GM18519 (cell line): ENCODE results near the gene COL1A1.

ENCODE experiments used
- ATAC-seq: cut with Tn5 transposase; IDR thresholded peaks from one replicate; pipeline ENCODE4 v1.9.1; 2021; ENCODE audit warnings: mild to moderate bottlenecking, moderate library complexity; ENCODE audit not compliant: unreplicated experiment, low FRiP score

Gene COL1A1

GRCh38 chr17:50161911-50162288 is 39.5 kb downstream of the COL1A1 start:
- no peak for ATAC-seq

DNA sequence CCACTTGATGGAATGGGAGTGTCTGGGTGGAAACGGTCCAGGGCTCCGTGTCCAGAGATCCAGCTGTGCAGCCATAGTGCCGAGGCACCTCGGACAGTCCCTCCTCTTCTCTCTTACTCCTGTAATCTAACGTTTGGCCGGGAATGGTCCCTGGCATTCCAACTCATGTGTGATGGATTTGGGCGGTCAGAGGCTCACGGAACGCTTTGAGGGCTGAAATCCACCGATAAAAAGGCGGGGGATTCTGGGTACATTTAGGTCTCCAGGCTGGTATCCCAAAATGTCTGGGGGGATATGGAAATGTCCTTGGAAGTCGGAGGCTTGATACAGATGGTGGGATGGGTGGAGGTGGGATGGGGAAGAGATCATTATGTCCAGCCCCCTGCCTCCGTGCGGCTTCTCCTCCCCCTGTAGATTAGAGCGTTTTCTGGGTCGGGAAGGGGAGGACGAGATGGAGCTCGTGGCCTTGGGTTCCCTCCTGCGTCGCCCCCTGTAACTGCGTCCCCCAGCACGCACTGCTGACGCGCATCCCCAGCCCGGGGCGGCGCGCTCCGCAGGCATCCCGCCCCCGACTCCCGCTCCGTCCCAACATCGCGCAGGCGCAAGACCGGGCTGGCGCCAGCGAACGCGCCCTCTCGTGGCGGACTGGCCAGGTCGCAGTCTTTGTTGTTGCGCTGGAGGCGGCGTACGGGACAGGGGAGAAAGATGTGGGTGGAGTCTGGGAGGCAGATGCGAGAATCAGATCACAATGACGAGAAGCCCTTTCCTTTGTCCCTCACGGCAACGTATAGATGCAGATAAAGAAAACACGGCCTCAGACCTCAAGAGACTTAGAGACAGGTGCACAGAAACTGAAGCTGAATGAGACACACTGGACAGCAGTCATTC is 40.2 kb downstream of the COL1A1 start:
- peak; percentile 70 for ATAC-seq

DNA sequence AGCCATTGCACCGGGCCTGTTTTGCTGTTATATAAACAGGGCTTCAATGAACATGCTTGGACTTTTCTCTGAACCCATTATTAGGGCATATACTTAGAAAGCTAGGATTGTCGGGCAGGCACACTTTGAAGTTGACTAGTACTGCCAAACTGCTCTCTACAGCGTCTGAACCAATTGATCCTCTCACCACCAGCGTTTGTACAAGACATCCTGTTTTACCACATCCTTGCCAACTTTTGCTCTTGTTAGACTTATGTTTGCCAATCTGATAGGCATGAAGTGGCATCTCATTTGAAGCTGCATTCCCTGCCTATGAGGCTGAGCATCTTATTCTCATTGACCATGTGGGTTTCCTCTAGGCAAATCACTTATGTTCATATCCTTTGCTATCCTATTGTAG is 43.5 kb downstream of the COL1A1 start:
- ATAC-seq, result no peak

- no peak for ATAC-seq
These were observed 46.2 kb downstream of the COL1A1 start for GRCh38 chr17:50155115-50155819.

DNA sequence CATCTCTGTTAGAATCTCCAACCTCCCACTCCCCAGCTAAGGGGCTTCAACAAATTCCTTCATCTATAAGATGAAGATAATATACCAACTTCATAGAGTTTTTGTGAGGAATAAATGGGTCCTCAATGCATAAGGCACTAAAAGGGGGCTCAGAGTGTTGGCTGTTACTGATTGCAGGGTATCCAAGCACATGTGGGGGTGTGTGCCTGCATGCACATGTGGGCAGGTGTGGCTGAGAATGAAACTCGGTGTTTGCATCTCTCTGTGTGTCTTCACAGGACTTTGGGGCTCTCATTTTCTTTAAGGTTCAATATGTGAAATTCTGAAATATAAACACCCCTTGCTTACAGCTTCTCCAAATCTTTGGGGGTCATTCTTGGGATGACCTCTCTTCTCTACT is 46.8 kb downstream of the COL1A1 start:
- ATAC-seq, result no peak

DNA sequence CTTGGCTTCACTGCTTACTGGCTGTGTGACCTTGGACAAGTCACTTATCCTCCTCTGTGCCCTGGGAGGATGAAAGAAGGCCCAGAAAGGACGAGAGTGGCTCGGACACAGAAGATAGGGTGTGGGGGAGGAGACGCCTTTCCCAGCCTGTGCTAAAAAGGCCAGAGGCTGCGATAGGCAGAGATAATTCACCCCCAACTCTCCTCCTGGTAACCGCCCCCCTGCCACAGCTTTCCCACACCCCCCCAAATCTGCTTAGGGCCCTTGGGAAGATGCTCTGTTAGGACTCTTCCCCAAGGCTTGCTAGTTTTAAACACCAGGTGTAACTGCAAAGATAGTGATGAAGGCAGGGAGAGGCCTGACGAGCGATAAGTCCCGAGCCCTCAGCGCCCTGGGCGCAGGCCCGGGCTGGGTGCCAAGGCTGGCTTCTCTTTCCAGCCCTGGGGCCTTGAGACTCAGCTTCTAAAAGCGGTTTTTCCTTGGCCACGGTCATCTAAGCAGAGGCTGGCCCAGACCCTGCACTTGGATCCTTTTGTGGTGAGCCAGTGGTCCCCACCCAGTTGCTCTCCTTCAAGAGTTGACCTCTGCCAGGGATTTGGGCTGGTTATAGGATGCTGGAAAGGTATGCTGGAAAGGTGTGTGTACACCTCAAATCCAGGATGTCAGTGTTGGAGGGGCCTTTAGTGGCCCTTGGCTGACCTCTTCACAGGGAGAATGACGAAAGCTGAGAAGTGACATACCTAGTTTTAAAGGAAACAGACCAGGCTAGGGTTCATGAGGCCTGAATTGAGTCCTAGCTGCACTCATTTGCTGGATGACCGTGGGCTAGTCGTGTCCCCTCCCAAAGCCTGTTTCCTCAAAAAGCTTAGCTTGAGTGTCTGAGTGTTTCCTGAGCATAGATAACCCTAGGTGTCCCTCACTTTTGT is 47.5 kb downstream of the COL1A1 start:
- ATAC-seq, result no peak

DNA sequence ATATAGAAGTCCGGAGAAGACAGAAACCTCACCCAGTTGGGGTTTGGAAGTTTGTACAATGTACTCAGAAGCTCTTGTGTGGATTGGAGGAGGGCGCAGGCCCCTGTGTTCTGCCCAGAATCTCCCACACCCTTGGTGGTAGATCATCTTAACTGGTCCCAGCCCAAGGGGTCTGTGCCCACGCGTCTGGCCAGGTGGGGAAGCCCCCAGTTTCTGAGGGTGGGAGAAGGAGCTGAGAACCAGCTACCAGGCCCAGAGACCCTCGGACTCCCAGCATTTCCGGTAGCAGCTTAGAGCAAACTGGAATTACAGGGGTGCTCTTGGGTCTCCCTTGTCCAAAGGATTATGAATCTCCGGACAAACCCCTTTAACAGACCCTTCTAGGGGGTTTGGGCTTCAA is 48.7 kb downstream of the COL1A1 start:
- ATAC-seq, result no peak

DNA sequence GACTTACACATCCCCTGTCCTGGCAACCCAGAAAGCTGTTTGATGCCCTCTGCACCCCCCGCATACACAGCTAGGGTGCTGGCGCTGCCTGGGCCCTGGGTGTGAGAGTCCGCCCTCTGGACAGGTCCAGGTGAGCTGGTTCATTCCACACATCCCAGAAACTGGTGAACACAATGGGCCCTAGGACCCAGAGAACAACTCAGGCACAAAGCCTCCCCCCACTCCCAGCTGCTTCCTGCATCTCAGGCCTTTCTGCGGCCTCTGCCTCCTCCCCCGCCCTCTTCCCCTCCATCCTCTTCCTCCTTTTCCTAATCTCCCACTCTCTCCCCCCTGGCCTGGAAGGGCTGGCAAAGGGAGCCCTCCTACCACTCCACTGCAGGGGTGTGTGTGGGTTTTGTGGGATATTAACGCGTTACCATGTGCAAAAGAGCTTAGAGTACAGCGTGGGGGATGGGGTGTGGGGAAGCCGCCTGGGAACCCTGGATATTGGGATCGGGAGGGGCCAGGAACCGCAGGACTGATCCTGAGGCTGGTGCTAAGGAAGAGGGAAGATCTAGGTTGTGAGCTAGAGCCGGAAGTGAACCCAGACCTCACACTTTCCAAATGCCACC is 49.4 kb downstream of the COL1A1 start:
- ATAC-seq, result no peak

DNA sequence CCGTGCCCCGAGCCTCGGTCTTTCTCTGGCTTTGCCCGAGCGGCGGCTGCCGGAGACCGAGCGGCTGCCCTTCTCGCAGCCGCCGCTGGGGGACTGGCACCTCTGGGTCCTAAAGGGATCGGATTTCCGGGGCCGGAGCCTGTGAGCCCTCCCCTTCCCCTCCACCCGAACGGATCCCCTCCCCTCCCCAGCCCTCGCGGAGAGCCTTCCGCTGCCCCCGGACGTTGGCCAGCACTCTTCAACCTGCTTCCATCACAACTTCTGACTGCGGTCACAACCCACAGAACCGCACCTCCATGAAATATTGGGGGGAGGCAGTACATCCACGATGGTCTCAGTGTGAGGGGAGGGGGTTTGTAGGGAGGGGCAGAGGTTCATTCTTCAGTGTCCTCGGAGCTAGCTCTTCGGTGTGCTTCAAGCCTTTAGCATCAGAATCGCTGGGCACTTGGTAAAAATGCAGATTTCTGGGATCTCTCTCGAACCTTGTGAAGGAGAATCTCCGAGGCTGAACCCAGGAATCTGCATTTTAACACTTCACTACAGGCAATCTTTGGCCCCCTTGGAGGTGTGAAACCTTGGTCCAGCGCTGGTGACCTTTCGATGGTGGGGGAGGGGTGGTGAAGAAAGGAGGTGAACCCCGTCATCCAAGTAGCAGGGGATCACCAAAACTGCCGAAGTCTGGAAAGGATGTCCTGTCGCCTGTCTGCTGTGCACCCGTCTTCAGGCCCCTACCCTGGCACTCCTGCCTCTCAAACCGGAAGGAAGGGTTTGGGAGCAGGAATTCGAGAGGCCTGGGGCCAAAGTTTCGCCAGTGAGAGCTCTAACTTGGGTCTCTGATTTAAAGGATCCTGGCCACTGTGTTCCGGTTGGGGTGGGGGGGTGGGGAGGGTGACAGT is 50.1 kb downstream of the COL1A1 start:
- no peak for ATAC-seq

- ATAC-seq, result no peak
These were observed 50.9 kb downstream of the COL1A1 start, which contains the start of gene PPP1R9B for GRCh38 chr17:50150354-50151040. Gene PPP1R9B, minus strand, starts transcription at chr17:50150677. Its CDS starts 164 bp downstream, at chr17:50150513.

- ATAC-seq, result no peak
These were observed 51.7 kb downstream of the COL1A1 start for GRCh38 chr17:50149417-50150353.

DNA sequence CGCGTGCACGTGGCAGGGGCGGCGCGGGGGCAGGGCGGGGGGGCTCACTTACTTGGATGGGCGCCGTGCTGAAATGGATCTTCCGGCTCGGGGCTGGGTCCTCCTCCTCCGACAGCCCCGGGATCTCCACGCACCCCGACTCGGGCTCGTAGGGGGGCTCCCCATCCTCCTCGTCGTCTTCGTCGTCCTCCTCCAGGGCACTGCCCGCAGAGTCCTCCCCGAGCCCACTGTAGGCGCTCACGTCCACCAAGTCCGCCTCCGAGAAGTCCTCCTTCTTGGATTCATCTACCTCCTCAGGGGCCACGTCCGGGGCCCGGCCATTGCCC is 52.4 kb downstream of the COL1A1 start:
- no peak for ATAC-seq

DNA sequence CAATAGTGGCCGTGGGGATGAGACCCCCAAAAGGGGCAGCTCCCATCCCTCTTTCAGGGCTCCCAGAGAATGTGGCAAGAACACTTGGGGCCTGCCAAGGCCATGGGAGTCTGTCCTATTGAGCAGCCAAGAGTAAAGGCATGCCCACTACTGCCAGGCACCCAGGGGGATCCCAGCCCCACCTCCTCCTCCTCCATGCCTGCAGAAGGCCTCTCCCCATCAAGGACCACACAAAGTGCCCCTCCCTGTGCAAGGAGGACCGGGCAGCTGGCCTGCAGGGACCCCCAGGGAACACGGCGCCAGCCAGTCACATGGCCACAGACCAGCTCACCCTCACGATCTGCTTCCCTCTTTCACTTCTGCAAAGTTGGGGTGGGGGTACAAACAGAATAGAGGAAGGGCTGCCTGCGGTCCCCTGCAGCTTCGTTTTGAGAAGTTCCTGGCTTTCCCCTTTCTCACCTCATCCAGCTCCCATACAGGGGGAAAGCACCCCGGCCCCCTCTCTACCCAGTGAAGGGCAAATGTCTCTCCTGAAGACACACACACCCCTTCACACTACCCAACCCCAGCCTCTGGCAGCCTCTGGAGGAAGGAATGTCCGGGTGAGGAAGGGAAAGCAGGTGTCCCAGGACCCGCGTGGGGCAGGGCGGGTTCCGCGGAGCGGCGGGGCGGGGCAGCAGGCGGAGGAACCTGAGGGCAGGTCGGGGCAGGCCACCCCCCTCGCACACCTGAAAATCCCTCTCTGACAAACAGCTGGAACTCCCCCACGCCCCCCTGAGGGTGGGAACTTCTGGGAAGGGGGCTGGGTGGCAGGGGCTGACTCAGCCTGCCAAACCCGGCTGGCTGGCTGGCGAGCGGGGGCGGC is 53.0 kb downstream of the COL1A1 start:
- no peak for ATAC-seq

- no peak for ATAC-seq
These were observed 53.6 kb downstream of the COL1A1 start for GRCh38 chr17:50147841-50148225.

- no peak for ATAC-seq
These were observed 54.3 kb downstream of the COL1A1 start for GRCh38 chr17:50146927-50147665.

DNA sequence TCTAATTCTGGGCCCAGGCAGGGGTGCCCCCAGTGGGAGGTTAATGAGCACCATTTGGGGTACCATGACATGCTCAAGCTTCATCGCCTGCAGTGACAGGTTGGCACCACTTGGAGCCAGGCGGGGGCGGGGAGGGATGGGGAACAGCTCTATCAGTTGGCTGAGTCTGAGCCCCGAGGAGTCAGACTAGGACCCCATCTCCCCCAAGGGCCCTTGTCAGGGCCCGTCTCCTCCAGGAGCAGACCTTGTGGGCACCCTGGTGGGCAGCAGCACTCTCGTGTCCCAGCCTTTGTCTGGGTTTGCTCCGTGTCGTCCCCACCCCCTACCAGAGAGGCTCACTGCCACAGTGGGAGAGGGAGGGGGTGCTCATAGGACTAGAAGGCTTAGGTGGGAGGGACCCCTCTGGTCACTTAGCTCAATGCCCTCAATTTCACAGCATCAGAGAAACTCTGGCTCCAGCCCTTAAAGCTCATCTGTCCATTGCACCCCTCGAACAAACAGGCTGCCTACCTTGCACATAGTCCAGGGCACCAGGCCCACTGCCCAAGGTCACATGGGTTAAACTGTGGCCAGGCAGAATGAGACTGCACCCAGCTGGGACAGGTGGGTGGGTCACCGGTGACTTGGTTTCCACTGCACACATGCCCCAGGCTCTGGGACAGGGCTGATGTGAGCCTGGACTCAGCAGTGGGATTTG is 55.1 kb downstream of the COL1A1 start:
- no peak for ATAC-seq
